CD4-positive, alpha-beta T cell treated with Interleukin-6 at 100 ng/mL for 8 hours (primary cell): ENCODE results near the gene TMEM138.
"Not testable (repeated sequence)": the region's sequence is repeated elsewhere in the genome, so short reads cannot be mapped to it uniquely, and the experiment has no call there.

Source experiments
- DNase-seq: peaks from one replicate; pipeline ENCODE4 v3.0.0-alpha.2; 2020; ENCODE audit warnings: mixed read lengths, low spot score

The TMEM138 gene

GRCh38 chr11:61364012-61364675 lies 2.0 kb downstream of the TMEM138 start:
- no peak for DNase-seq

- DNase-seq: no peak
Observed at GRCh38 chr11:61367406-61367805, 5.2 kb downstream of the TMEM138 start.

GRCh38 chr11:61368646-61369045 lies 6.5 kb downstream of the TMEM138 start:
- DNase-seq: no peak

GRCh38 chr11:61369372-61370348 lies 7.5 kb downstream of the TMEM138 start:
- DNase-seq: no peak

- DNase-seq: no peak
Observed at GRCh38 chr11:61370349-61371005, 8.3 kb downstream of the TMEM138 start.

GRCh38 chr11:61372659-61373420 lies 10.7 kb downstream of the TMEM138 start:
- no peak for DNase-seq

- DNase-seq: no peak
Observed at GRCh38 chr11:61375761-61376108, 13.6 kb downstream of the TMEM138 start.

- DNase-seq: no peak
Observed at GRCh38 chr11:61377461-61378160, 15.4 kb downstream of the TMEM138 start.

GRCh38 chr11:61378713-61379313 lies 16.6 kb downstream of the TMEM138 start:
- no peak for DNase-seq

- DNase-seq: no peak
Observed at GRCh38 chr11:61380884-61381283, 18.7 kb downstream of the TMEM138 start.

- not testable (repeated sequence) for DNase-seq
Observed at GRCh38 chr11:61383859-61384258, 21.7 kb downstream of the TMEM138 start.

- DNase-seq: no peak
Observed at GRCh38 chr11:61384271-61385242, 22.4 kb downstream of the TMEM138 start.

GRCh38 chr11:61390161-61390560 lies 28.0 kb downstream of the TMEM138 start:
- DNase-seq: no peak

GRCh38 chr11:61392981-61393595 lies 30.9 kb downstream of the TMEM138 start:
- DNase-seq: peak; percentile 32

GRCh38 chr11:61401173-61401572 lies 39.0 kb downstream of the TMEM138 start:
- DNase-seq: no peak

GRCh38 chr11:61401573-61401972 lies 39.4 kb downstream of the TMEM138 start:
- DNase-seq: no peak

GRCh38 chr11:61403658-61404057 lies 41.5 kb downstream of the TMEM138 start:
- no peak for DNase-seq

GRCh38 chr11:61404103-61404502 lies 41.9 kb downstream of the TMEM138 start:
- DNase-seq: no peak

- DNase-seq: no peak
Observed at GRCh38 chr11:61404641-61405040, 42.5 kb downstream of the TMEM138 start.
